ENCODE results near the gene NFIX.
A peak's percentile ranks its signal among the peaks of the same experiment; 100 is the strongest.

NFIX gene

DNA sequence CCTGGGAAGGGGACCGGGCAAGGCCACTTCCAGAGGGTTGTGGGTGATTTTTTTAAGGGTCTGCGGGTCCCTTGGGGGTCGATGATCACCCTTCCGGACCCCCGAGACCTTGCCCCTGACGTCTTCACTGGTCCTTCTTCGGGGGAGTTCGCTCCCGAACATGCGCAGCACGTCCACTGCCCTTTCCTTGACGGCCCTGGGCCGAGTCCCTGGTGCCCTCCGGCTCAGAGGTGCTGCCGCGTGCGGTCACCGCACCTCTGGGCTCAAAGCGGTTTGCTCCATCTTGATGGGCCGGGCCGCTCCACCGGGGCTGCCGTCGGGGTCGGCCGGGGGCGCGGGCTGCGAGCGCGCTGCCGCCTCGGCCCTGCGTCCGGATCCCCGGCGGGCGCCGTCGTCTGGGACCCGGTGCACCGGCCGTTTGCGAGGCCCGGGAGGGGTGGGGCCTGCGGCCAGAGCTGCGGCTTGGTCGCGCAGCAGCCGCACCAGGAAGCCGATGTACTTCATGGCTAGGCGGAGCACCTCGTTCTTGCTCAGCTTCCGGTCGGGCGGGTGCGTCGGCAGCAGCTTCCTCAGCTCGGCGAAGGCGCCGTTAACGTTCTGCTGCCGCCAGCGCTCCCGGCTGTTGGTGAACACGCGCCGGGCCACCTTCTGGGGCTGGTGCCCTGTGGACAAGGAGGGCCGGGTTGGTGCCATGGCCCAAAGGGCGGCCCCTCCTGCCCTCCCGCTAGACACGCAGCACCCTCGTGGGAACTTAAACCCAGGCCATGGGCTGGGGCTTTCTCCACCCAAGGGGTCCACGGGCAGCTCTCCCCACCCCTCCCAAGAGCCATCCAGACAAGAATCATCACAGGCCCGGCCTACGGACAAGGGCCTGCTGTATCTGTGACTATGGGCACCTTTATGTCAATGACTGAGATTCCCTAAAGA is 104.1 kb downstream of the NFIX start:
- DNase-seq (ENCODE audit: insufficient read length, low spot score) (no peak), FAIRE-seq (no peak)

DNA sequence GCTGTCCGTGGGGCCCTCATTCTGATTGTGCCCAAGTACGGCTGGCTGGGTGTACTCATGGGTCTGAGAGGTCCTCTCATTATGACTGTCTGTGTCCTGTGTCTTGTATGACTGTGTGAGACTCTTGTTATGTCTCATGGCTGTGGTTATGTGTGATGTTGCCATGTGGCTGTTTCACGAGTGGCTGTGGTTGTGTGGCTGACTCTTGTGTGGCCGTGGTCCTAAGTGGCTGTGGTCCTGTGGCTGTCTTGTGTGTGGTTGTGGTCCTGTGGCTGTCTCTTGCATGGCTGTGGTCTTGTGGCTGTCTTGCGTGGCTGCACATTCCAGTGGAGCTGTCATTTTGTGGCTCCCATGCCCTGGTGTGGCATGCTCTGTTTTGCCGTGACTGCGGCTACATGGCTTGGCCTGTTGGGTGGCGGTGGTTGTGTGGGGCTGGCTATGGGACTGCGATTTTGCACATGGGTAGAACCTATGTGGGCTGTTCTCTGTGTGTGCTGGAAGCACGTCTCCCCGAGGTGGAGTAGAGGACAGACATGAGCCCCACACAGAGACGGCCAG is 104.8 kb downstream of the NFIX start:
- FAIRE-seq (no peak), DNase-seq (ENCODE audit: insufficient read length, low spot score) (no peak)

DNA sequence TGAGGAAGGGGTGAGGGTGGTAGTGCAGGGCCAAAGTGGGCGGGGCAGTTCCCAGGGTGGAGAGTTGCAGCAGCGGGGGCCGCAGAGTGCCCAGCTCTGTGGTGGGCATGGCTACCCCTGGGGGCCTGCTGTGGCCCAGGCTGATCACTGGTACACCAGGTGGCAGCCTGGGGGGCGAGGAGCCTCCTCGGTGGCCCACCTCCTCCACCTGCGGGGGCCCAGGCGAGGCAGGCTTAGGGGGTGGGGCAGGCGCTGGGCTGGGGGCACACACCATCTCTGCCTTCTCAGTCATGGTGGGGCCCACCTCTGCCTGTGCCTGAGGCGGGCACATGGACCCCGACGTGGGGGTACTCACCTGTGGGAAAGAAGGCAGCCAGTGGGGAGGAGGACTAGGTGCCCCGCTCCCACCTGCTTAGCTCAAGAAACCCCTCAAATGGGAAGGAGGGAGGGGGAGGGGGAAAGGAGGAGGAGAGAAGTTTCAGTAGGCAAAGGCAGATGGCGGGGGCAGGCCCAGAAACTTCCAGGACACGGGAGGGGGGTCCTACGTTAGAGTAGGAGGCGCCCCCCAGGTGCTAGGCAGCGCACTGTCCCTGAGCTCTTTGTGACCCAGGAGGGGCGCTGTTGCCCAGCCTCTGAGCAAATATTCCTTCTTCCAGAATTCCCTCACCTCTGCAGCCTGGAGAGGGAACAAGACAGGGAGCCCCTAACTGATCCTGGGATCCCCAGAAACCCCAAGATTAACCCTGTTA is 105.7 kb downstream of the NFIX start:
- FAIRE-seq, result no peak
- DNase-seq (ENCODE audit: insufficient read length, low spot score), result no peak

DNA sequence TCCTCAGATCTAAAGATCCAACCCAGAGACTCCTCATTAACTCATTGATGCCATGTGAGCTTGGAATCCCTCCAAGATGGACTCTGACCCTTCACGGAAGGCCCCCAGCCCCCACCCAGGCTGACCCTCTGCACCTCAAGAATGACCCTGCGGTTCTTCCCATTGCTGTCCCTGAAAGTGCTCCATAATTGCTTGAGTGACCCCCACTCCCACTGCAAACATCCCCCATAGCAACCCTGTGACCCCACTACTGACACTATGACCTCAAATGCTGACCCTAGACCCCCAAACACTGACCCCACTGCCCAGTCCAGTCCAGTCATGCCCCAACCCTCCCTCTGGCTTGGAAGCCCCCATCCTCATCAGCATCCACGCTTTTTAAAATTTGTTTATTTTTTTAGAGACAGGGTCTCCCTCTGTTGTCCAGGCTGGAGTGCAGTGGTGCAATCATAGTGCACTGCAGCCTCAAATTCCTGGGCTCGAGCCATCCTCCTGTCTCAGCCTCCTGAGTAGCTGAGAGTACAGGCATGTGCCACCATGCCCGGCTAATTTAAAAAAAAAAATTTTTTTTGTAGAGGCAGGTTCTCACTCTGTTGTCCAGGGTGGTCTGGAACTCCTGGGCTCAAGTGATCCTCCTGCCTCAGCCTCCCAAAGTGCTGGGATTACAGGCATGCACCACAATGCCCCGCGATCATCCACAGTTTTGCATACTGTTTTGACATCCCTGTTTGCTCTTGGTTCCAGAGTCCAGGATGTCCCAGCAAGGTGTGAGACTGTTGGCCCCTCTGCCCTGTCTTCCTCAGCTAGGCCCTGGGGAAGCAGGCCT is 106.5 kb downstream of the NFIX start:
- FAIRE-seq, result no peak
- no peak for DNase-seq (ENCODE audit: insufficient read length, low spot score)

DNA sequence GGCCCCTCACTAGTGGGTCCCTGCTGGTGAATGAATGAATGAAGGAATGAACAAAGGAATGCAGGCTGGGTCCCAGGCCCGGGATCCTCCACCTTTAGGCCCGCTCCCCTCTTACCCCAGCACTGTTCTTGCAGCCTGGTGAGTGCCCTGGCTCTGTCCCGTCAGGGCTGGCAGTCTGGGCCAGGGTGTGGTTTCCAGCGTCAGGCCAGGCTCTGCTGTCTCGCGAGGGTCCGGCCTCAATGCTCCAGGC is 107.1 kb downstream of the NFIX start:
- FAIRE-seq, result no peak
- no peak for DNase-seq (ENCODE audit: insufficient read length, low spot score)

DNA sequence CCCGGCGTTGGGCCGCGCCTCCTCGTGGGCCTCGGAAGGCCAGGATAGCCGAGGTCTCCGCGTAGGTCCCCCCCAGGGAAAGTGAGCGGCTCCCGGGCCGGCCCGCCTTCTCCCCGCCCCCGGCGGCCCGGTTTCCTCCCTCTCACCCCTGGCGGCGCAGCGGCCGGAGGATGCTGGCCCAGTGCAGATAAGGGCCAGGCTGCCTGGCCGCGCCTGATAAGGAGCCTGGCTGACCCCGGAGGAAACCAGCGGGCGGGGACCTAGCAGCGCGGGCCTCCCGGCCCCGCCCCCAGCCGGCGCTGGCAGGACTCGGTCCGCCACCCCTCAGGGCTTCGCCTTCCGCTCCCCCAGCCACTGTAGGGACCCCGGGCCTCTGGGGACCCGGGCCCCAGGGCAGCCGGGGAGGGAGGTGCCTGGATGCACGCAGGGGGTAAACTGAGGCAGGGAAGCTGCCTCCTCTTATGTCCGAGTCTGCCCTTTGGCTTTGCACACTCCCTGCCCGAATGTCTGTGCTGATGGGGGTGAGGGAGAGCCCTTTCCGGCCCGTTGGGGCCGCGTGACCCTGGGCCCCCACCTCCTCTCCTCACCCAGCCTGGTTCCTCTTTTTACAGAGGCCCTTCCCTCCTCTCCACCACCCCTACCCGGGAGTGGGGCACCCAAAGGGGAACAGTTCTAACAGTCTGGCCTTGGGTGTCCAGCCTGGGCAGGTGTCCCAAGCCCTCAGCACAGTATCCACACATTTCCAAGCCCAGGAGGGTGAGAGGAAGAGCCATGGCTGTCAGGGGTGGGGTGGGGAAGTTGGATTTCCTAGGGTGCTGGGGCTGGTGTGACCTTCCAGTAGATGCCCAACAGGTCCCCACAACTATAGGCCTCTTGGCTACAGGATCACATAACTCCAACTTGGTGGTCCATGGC is 107.6 kb downstream of the NFIX start, which contains the start of gene LYL1:
Gene LYL1, minus strand, starts transcription at position 193 of the 915 bp plus-strand sequence. CDS start 1,687 bp downstream, outside the sequence.
- no peak for DNase-seq (ENCODE audit: insufficient read length, low spot score)
- FAIRE-seq, result no peak

DNA sequence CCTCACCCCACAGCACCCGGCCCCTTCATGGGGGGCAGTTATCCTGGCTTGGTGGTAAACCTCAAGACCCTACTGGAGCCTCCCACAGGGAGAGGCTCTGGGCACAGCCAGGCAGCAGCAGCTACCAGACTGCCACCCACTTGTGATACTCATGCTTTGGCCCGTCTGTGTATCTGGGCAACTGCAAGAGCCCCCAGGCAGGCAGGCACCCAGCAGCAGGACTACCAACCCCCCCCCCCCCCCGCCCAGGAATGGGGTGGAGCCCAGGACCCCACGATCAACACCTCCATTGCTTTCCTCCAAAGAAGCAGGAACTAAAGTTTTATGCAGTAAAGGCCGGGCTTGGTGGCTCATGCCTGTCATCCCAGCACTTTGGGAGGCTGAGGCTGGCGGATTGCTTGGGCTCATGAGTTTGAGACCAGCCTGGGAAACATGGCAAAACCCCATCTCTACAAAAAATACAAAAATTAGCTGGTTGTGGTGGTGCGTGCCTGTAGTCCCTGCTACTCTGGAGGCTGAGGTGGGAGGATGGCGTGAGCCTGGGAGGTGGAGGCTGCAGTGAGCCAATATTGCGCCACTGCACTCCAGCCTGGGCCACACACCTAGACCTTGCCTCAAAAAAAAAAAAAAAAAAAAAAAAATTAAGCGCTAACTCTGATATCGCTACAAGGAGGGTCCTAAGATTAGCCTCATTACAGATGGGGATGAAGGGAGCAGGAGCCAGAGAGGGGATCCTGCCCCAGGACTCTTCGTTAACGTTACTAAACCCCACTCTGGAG is 108.5 kb downstream of the NFIX start:
- no peak for DNase-seq (ENCODE audit: insufficient read length, low spot score)
- no peak for FAIRE-seq

DNA sequence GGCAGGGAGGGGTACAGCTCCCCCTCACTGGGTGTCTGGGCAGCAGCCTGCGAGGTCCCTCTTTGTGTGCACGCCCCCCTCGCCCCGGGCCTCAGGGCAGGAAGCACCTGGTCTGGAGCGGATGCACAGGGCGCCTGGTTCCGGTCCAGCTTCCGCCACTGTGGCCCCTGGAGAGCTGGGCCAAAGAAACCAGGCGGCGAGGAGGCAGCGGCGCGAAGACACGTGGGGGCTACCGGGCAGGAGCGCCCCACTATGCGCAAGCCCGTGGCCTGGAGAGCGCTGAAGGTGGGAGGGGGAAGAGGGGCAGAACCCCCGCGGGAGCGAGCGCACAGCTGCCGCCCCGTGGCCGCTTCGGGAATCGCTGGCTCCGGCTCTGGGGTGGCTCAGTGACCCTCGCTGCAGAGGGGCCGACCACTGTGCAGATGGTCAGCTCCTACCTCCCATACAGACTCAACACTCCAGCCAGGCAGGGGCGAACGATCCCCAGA is 109.1 kb downstream of the NFIX start:
- FAIRE-seq (no peak), DNase-seq (ENCODE audit: insufficient read length, low spot score) (no peak)

DNA sequence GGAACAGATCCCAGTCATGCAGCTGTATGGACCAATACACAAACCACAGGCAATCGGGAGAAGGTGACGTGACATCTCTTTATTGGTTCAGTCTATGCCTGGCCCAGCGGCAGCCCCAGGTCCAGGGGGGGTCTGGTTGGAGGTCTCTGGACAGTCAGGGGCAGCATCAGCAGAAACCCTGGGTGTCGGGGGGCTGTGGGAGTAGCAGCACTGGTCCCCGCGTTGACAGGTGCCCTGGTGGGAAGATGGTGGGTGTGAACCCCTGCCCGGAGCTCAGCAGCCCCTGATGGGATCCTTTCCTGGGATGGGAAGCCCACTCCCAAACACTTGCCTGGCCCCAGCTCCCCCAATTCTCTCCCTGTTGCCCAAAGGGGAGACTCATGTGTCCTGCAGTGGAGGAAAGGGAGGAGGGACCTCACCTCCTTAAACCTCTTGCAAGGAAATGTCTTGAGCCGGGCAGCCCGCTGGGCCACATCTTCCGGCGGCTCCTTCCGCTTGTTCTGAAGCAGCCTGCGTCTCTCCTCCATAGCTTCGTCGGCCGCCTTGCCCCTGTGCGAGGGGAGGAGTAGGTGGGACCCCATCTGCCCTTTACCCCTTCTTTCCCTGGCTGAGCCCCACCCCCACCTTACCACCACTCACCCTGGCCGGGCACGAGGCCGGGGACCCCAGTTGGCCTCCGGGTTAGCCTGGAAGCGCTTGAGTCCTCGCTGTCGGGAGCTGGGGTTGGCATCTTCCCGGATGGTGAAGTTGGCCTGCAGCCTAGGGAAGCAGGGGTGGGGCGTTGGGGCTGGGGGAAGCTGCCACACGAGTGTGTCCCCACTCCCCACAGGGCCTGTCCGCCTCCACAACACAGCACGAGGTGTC is 109.8 kb downstream of the NFIX start:
- FAIRE-seq, result no peak

DNA sequence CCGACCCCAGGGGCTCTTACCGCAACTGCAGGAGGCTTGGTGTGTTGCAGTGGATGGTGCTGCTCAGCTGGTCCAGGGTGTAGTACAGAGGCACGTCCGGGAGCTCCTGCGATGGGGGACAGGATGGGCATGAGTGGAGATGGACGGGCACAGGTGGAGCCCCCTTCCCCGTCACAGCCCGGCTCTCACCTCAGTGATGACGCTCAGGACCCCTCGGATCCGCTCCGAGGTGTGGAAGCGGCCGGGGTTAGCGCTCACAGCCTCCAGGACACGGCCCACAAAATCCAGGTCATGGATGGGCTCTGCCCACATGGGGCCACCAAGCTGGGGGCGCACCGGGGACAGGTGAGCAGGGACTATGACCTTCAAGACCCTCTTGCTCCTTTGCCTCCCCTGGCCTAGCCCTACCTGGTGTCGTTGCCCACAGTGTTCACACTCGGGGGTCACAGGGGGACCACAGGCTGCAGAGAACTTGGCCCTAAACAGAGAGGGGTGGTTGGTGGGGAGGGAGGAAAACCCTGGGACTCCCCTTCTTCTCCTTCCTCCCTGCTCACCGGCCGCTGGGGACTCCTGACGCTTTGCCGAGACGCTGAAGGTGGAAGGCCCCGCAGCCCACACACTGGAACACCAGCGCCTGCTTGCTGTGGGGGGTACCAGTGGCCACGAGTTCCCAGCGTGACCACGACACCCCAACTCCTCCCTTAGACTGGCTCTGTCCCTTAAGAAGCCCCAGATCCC is 114.3 kb downstream of the NFIX start:
- no peak for FAIRE-seq

More for the DNA sequence above, 109.8 kb downstream of the NFIX start:
- no peak for DNase-seq (ENCODE audit: insufficient read length, low spot score)

DNA sequence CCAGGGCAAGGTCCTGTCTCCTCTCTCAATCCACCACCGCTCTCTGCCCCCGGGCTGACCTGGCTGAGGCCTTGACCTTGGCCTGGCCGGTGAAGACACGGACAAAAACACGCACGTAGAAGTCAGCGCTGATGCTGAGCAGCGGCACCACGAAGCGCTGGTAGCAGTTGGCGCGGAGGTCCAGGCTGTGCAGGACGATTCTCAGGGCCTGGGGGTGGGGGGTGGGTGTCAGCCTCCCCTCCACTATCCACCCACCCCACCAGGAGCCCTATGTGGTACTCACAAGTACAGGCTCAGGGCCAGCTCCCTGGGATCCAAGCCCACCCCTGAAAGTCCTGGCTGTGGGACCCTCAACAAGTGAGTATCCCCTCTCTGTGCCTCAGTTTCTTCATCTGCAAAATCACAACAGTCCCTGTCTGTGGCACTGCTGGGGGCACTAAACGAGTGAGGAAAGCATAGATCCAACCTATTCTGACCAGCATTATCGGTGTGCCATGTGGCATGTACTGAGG is 114.9 kb downstream of the NFIX start:
- FAIRE-seq, result no peak

More for the DNA sequence above, 114.3 kb downstream of the NFIX start:
- DNase-seq (ENCODE audit: insufficient read length, low spot score), result no peak

DNA sequence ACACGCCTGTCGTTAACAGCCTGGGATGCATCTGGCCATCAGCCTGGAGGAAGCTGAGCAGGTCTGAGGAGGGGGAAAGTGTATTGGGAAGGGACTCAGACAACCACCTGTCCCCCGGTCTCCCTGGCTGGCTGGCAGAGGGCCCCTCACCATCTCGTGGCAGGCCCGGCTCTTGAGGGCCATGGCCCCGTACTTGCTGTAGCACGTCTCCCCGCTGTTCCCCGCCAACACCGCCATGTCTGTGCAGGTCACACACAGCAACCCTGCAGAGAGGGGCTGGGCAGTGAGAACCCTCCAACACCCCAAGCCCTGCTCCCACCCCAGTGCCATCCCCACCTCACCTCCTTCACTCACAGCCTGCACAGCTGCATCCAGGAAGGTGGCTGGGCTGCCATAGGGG is 117.3 kb downstream of the NFIX start:
- no peak for FAIRE-seq
- no peak for DNase-seq (ENCODE audit: insufficient read length, low spot score)

More for the DNA sequence above, 114.9 kb downstream of the NFIX start:
- DNase-seq (ENCODE audit: insufficient read length, low spot score), result no peak

DNA sequence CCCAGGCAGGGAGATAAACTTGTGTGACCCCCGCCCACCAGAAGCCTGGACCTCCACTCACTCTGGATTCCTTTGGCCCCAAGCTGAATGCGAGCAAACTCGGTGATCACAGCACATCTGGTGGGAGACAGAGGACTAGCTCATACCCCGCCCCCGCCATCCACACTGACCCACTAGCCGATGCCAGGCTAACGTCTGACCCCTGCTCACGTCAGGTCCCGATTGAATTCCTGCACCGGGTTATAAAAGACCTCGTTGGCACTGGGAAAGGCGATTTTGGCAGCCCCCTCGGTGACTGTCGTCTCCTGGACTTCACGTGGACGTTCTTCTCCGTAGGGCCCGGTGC is 120.6 kb downstream of the NFIX start:
- DNase-seq (ENCODE audit: insufficient read length, low spot score) (no peak), FAIRE-seq (no peak)

DNA sequence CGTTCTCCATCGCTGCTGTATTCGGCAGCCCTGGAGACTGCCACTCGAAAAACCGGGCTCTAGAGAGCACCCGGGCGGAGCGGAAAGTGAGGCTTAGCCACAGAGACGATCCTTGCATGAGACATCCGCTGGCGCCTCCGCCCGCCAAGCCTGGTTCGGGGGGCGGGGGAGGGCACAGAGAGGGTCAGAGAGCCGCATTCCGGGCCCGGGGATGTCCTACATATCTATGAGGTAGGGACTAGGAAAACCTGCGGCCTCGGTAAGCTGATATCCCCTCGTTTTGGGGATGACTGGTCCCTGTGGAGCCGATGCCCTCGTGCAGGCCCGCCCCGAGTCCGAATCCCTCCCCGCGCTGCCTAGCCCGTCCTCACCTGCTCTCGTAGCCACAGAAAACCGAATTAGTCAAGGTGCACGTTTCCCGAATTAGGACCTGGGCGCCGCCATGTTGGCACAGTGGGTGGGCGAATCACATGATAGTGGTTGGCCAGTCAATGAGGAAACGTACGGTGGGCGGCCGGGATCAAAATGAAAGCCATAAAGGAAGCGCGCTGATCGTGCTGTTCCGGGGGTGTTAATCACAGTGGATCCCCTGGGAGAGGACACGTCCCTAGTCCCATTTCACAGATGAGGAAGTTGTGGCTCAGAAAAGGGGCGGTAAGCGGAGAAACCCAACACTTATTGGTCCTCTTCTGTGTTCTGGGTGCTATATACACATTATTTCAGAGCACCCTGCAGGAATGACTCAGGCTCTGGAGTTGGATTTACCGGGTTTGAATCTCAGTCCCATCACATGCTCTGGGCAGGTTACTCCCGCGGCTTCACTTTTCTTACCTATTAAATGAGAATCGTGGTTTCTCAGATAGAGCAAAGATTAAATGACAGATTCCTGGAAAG is 121.3 kb downstream of the NFIX start, which contains the start of gene TRMT1:
Gene TRMT1, minus strand, starts transcription at position 459 of the 894 bp plus-strand sequence. Its CDS starts 341 bp downstream, at position 118.
- DNase-seq (ENCODE audit: insufficient read length, low spot score) (peak; percentile 98), FAIRE-seq (peak; percentile 90)

DNA sequence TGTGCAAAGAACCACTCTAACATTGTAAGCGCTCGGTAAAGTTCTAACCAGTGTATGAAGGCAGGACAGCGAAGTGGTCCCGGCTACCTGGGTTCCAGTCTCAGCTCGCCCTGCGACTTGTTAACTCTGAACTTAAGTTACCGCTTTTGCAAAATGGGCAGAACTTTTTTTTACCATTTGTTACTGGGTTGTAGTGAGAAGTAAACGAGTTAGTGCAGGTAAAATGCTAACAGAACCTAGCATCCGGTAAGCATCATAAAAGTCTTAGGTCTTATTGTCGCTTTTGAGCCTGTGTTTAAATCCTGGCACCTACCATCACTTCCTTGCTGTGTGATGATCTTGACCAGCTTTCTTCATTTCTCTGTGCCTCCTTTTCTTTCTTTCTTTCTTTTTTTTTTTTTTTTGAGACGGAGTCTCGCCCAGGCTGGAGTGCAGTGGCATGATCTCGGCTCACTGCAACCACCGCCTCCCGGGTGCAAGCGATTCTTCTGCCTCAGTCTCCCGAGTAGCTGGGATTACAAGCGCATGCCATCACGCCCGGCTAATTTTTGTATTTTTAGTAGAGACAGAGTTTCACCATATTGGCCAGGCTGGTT is 122.0 kb downstream of the NFIX start:
- DNase-seq (ENCODE audit: insufficient read length, low spot score) (no peak), FAIRE-seq (no peak)

All from HTR-8/SVneo (cell line).